Stimulated activated effector memory CD8-positive, alpha-beta T cell treated with anti-CD3 and anti-CD28 coated beads, Interleukin-12 subunit alpha, Interleukin-12 subunit beta, amount 100 ng/mL, for 72 hours (primary cell): ENCODE results near the gene PARD3B.

Source experiments
- ATAC-seq: fragments of 150-1000 bp; cut with Tn5 transposase; 2 replicates; pipeline ENCODE4 v1.10.0; 2021
- DNase-seq, 2 donors: peaks; one replicate each; pipeline ENCODE4 v3.0.0; 2021 to 2022; ENCODE audit warnings: low spot score in 2 of 2
- H3K27ac Mint-ChIP-seq: one replicate; pipeline ENCODE4 v1.8.0; 2022; ENCODE audit warnings: mild to moderate bottlenecking, mixed read lengths
- H3K36me3 Mint-ChIP-seq: one replicate; pipeline ENCODE4 v1.8.0; 2022; ENCODE audit warnings: mild to moderate bottlenecking, mixed read lengths
- H3K4me1 Mint-ChIP-seq: one replicate; pipeline ENCODE4 v1.8.0; 2022; ENCODE audit warnings: mixed read lengths
- H3K4me3 Mint-ChIP-seq: one replicate; pipeline ENCODE4 v1.8.0; 2022; ENCODE audit warnings: mild to moderate bottlenecking, mixed read lengths
- H3K9me3 Mint-ChIP-seq: one replicate; pipeline ENCODE4 v1.8.0; 2022; ENCODE audit warnings: mixed read lengths

Gene PARD3B

GRCh38 chr2:204652063-204652462, 106.8 kb downstream of the PARD3B start:
- no peaks in the 10 kb centered on the region for H3K36me3 Mint-ChIP-seq
- H3K9me3 Mint-ChIP-seq: peaks cover 9% of the 10 kb centered on the region
- H3K4me3 Mint-ChIP-seq: no peak overlapping the region
- ATAC-seq (no peak), DNase-seq (no peak)
- no peak overlapping the region for H3K27ac Mint-ChIP-seq
- H3K4me1 Mint-ChIP-seq: no peaks in the 10 kb centered on the region

GRCh38 chr2:204654669-204655068, 109.4 kb downstream of the PARD3B start:
- H3K27ac Mint-ChIP-seq: no peak overlapping the region
- no peak for DNase-seq
- ATAC-seq: no peak
- H3K4me3 Mint-ChIP-seq: no peak overlapping the region
- H3K4me1 Mint-ChIP-seq: no peaks in the 10 kb centered on the region
- peaks cover 9% of the 10 kb centered on the region for H3K9me3 Mint-ChIP-seq
- no peaks in the 10 kb centered on the region for H3K36me3 Mint-ChIP-seq

GRCh38 chr2:204655101-204655500, 109.8 kb downstream of the PARD3B start:
- Mint-ChIP-seq H3K36me3 (no peaks in the 10 kb centered on the region), H3K4me3 (no peak overlapping the region), H3K4me1 (no peaks in the 10 kb centered on the region), H3K9me3 (peaks cover 9% of the 10 kb centered on the region), H3K27ac (no peak overlapping the region)
- ATAC-seq (no peak), DNase-seq (no peak)

GRCh38 chr2:204655626-204656025, 110.4 kb downstream of the PARD3B start:
- ATAC-seq (no peak), DNase-seq (no peak)
- Mint-ChIP-seq H3K9me3 (peaks cover 5% of the 10 kb centered on the region), H3K27ac (no peak overlapping the region), H3K4me1 (no peaks in the 10 kb centered on the region), H3K4me3 (no peak overlapping the region), H3K36me3 (no peaks in the 10 kb centered on the region)

- no peak for ATAC-seq
- Mint-ChIP-seq H3K4me1 (no peaks in the 10 kb centered on the region), H3K36me3 (no peaks in the 10 kb centered on the region), H3K4me3 (no peak overlapping the region), H3K27ac (no peak overlapping the region), H3K9me3 (peaks cover 3% of the 10 kb centered on the region)
- DNase-seq: no peak
Measured at GRCh38 chr2:204657024-204657423, 111.7 kb downstream of the PARD3B start.

GRCh38 chr2:204662956-204663355, 117.7 kb downstream of the PARD3B start:
- no peaks in the 10 kb centered on the region for H3K4me1 Mint-ChIP-seq
- no peaks in the 10 kb centered on the region for H3K9me3 Mint-ChIP-seq
- H3K36me3 Mint-ChIP-seq: no peaks in the 10 kb centered on the region
- no peak overlapping the region for H3K27ac Mint-ChIP-seq
- no peak overlapping the region for H3K4me3 Mint-ChIP-seq
- ATAC-seq (no peak), DNase-seq (no peak)

- H3K4me1 Mint-ChIP-seq: no peaks in the 10 kb centered on the region
- ATAC-seq (no peak), DNase-seq (no peak)
- no peaks in the 10 kb centered on the region for H3K9me3 Mint-ChIP-seq
- no peak overlapping the region for H3K27ac Mint-ChIP-seq
- no peak overlapping the region for H3K4me3 Mint-ChIP-seq
- no peaks in the 10 kb centered on the region for H3K36me3 Mint-ChIP-seq
Measured at GRCh38 chr2:204663816-204664425, 118.6 kb downstream of the PARD3B start.

- DNase-seq: no peak
- Mint-ChIP-seq H3K27ac (no peak overlapping the region), H3K4me1 (no peaks in the 10 kb centered on the region), H3K4me3 (no peak overlapping the region), H3K9me3 (no peaks in the 10 kb centered on the region), H3K36me3 (no peaks in the 10 kb centered on the region)
- no peak for ATAC-seq
Measured at GRCh38 chr2:204664708-204665121, 119.4 kb downstream of the PARD3B start.

GRCh38 chr2:204665207-204665606, 119.9 kb downstream of the PARD3B start:
- Mint-ChIP-seq H3K9me3 (no peaks in the 10 kb centered on the region), H3K4me1 (no peaks in the 10 kb centered on the region), H3K36me3 (no peaks in the 10 kb centered on the region), H3K4me3 (no peak overlapping the region), H3K27ac (no peak overlapping the region)
- ATAC-seq: no peak
- no peak for DNase-seq

- Mint-ChIP-seq H3K4me3 (no peak overlapping the region), H3K4me1 (no peaks in the 10 kb centered on the region), H3K9me3 (no peaks in the 10 kb centered on the region), H3K36me3 (no peaks in the 10 kb centered on the region), H3K27ac (no peak overlapping the region)
- ATAC-seq (no peak), DNase-seq (no peak)
Measured at GRCh38 chr2:204665771-204666170, 120.5 kb downstream of the PARD3B start.

GRCh38 chr2:204667990-204668389, 122.7 kb downstream of the PARD3B start:
- Mint-ChIP-seq H3K9me3 (no peaks in the 10 kb centered on the region), H3K36me3 (no peaks in the 10 kb centered on the region), H3K27ac (no peak overlapping the region), H3K4me1 (no peaks in the 10 kb centered on the region), H3K4me3 (no peak overlapping the region)
- DNase-seq (no peak), ATAC-seq (no peak)

GRCh38 chr2:204669382-204669781, 124.1 kb downstream of the PARD3B start:
- no peaks in the 10 kb centered on the region for H3K4me1 Mint-ChIP-seq
- H3K27ac Mint-ChIP-seq: no peak overlapping the region
- DNase-seq: no peak
- H3K4me3 Mint-ChIP-seq: no peak overlapping the region
- H3K9me3 Mint-ChIP-seq: no peaks in the 10 kb centered on the region
- H3K36me3 Mint-ChIP-seq: no peaks in the 10 kb centered on the region
- ATAC-seq: no peak

GRCh38 chr2:204670124-204670523, 124.8 kb downstream of the PARD3B start:
- ATAC-seq (no peak), DNase-seq (no peak)
- H3K4me3 Mint-ChIP-seq: no peak overlapping the region
- H3K4me1 Mint-ChIP-seq: no peaks in the 10 kb centered on the region
- H3K9me3 Mint-ChIP-seq: no peaks in the 10 kb centered on the region
- H3K27ac Mint-ChIP-seq: no peak overlapping the region
- no peaks in the 10 kb centered on the region for H3K36me3 Mint-ChIP-seq

GRCh38 chr2:204670756-204671155, 125.5 kb downstream of the PARD3B start:
- no peak for ATAC-seq
- no peaks in the 10 kb centered on the region for H3K9me3 Mint-ChIP-seq
- no peaks in the 10 kb centered on the region for H3K36me3 Mint-ChIP-seq
- no peak for DNase-seq
- no peaks in the 10 kb centered on the region for H3K4me1 Mint-ChIP-seq
- H3K27ac Mint-ChIP-seq: no peak overlapping the region
- no peak overlapping the region for H3K4me3 Mint-ChIP-seq

- H3K36me3 Mint-ChIP-seq: no peaks in the 10 kb centered on the region
- H3K4me1 Mint-ChIP-seq: no peaks in the 10 kb centered on the region
- H3K4me3 Mint-ChIP-seq: no peak overlapping the region
- ATAC-seq: no peak
- no peaks in the 10 kb centered on the region for H3K9me3 Mint-ChIP-seq
- no peak overlapping the region for H3K27ac Mint-ChIP-seq
- DNase-seq: no peak
Measured at GRCh38 chr2:204672772-204673171, 127.5 kb downstream of the PARD3B start.

GRCh38 chr2:204673877-204674276, 128.6 kb downstream of the PARD3B start:
- no peak overlapping the region for H3K27ac Mint-ChIP-seq
- DNase-seq: no peak
- H3K4me1 Mint-ChIP-seq: no peaks in the 10 kb centered on the region
- H3K9me3 Mint-ChIP-seq: no peaks in the 10 kb centered on the region
- no peaks in the 10 kb centered on the region for H3K36me3 Mint-ChIP-seq
- no peak overlapping the region for H3K4me3 Mint-ChIP-seq
- no peak for ATAC-seq

GRCh38 chr2:204678031-204678430, 132.8 kb downstream of the PARD3B start:
- no peak for DNase-seq
- Mint-ChIP-seq H3K4me3 (no peak overlapping the region), H3K36me3 (no peaks in the 10 kb centered on the region), H3K27ac (no peak overlapping the region), H3K4me1 (no peaks in the 10 kb centered on the region), H3K9me3 (no peaks in the 10 kb centered on the region)
- ATAC-seq: no peak
